GM18861 (cell line): ENCODE data around the gene KBTBD12.
"Not testable (repeated sequence)": the region's sequence is repeated elsewhere in the genome, so short reads cannot be mapped to it uniquely, and the experiment has no call there.

Experiments used
- ATAC-seq: cut with Tn5 transposase; IDR thresholded peaks from one replicate; pipeline ENCODE4 v1.9.1; 2021; ENCODE audit not compliant: unreplicated experiment

The KBTBD12 gene

DNA sequence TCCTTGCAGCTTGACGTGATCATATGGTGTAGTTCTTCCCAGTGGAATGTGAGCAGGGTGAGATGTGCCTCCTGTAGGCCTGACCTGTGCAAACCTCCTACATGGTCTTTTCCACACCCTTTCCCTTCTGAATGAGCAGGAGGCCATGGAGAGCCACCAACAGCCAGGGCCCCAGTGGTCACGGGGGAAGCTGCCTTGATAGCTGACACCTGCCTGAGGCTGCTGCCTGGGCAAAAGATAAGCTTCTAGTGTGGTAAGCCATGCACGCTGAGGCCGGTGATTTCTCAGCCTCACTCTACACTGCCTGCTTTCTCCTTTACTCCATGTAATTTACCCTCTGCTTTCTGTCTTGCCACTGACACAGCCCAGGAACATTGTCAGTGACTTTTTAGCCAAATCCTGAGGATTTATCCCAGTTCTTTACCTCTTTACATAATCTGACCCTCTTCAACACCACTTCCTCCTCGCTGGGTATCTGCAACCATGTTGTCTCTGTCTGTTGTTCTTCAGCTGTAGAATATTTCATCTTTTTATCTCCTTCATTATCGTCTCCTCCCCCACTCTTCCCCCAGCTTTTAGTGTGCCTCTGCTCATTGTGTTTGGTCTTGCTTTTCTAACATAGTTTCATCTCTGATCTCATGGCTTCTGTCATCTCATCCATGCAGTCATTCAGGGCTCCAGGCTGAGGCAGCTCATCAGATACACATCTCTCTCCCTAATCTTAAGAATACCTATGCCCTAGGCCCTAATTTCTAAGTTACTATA is 11.2 kb upstream of the KBTBD12 start:
- ATAC-seq, result no peak

DNA sequence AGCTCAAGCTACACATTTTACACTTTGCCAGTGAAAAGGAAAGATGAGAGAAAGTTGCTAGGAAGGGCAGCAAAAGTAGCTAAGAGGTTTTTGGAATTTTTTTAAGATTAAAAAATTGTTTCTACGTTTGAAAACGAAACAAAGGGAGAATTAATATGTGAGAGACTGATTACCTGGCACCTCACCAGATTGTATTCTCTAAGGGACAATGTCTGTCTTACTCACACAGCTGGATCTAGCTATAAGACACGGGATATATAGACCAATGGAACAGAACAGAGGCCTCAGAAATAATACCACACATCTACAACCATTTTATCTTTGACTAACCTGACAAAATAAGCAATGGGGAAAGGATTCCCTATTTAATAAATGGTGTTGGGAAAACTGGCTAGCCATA is 9.5 kb upstream of the KBTBD12 start:
- no peak for ATAC-seq

DNA sequence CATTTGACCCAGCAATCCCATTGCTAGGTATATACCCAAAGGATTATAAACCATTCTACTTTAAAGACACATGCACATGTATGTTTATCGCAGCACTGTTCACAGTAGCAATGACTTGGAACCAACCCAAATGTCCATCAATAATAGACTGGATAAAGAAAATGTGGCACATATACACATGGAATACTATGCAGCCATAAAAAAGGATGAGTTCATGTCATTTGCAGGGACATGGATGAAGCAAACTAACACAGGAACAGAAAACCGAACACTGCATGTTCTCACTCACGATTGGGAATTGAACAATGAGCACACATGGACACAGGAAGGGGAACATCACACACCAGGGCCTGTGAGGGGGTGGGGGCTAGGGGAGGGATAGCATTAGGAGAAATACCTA is 8.4 kb upstream of the KBTBD12 start:
- not testable (repeated sequence) for ATAC-seq

DNA sequence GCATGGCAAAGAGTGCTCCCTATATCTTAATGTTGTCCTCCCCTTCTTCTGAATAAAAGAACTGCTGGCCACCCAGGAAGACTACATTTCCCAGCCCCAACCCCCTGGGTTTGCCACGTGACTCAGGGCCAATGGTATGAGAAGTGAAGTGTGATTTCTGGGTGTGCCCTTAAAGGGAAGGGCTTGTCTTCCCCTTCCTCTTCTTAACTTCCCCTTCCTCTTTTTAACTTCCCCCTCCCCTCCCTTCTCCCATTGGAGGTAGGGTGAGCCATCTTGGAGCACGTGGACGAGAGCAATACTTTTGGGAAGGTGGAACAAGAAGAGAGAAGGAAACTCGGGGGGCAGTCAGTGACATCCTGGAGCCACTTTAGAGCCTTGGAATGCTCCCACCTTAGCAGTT is 6.8 kb upstream of the KBTBD12 start:
- ATAC-seq, result no peak

DNA sequence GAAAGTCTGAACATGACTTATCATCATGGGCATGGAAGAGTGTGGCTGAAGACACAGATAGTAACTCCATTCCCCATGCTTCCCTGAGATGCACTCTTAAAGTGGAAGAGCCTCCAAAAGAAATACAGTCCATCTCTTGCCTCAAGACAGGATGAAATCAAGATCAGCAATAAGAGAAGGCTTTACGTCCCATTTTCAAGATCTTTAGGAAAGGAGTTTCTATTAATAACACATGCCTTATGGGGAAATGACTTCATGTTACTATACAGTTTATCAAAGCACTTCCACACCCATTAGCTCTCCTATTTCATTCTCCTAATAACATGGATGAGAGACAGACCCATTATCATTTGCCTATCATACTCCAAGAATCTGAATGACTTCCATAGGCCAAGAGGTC is 6.1 kb upstream of the KBTBD12 start:
- no peak for ATAC-seq

DNA sequence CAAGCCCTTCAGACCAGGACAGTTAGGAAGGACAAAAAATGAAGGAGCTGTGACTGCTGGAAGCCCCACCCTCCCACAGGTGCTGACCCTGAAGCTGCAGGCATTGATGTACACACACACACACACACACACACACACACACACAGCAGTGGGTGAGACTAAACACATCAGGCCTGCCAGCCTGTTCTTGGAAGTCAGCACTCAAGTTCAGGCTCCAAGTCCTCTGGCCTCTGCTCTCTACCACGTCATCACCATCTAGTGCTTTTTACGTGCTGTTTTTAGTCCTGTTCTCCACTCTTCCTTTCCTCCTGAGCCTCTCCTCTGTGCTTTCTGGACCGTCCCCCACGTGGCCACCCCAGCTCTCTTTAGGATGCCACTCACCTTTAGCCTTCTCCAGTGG is 5.4 kb upstream of the KBTBD12 start:
- no peak for ATAC-seq

DNA sequence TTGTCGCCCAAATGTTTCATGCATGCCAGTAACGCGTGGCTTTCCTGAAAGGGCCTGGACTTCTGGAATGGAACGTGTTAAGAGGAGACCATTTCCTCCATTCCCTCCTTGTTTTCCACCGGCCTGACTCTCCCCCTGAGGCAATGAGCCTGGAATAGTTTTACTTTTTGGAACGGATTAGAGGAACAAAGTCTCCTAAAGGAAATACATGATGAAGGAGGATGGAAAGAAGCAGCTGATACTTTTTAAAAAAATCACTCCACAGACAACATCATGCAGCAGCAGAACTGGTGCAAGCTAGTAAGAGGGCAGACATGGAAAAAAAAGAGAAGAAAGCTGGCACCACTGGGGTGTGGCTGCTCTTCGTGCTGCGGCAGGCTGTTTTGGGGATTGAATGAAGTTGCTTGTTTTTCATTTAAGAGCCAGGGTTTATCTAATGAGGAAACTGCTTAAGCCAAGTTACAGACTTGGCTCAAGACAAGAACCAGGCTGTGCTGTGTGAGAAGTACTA is 3.6 kb upstream of the KBTBD12 start:
- ATAC-seq, result no peak

DNA sequence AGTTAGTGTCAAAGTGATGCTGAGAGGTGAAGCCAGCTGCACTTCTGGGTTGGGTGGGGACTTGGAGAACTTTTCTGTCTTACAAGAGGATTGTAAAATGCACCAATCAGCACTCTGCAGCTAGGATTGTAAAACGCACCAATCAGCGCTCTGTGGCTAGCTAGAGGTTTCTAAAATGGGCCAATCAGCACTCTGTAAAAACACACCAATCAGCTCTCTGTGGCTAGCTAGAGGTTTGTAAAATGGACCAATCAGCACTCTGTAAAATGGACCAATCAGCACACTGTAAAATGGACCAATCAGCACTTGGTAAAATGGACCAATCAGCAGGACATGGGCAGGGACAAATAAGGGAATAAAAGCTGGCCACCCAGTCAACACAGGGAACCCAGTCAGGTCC is 1.2 kb upstream of the KBTBD12 start:
- ATAC-seq, result not testable (repeated sequence)

DNA sequence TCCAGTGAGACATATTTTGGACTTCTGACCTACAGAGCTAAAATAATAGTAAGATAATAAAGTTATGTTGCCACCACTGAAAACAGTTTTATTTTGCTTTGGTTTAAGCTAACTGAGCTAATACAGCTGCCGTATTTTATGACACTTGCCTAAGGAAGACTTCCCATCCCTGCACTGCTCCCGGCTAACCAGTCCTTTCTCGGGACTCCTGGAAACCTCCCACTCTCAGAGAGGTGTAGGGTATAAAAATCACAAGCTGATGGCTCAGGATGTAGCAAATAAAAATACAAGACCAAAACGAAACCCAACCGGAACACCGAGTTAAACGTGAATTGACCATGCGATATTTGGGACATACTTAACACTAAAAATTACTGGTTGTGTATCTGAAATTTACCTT is 448 bp upstream of the KBTBD12 start:
- ATAC-seq, result no peak

DNA sequence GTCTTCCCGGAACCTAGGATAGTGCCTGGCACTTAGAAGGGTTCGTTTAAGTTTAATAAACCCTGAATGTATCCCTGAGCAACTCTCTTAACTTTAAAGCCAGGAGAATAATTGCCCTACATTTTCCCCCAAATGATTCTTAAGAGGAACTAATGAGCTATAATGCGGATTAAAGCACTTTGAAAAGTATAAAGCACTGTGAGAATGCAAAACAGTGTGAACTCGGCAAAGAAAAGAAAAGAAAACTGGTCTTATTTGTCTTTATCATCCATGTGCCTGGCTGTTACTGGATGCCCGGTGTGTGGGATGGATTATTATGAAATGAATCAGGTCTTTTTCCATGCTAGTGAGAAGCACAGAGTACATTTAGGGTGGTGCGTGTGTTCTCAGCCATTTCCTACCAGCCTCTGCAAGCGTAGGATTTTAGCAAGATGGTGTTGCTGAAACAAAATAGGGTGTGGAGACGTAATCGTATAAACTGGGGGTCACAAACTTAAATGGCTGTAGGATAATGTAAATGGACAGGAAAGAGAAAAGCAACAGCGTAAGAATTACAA is 983 bp downstream of the KBTBD12 start:
- ATAC-seq, result no peak

DNA sequence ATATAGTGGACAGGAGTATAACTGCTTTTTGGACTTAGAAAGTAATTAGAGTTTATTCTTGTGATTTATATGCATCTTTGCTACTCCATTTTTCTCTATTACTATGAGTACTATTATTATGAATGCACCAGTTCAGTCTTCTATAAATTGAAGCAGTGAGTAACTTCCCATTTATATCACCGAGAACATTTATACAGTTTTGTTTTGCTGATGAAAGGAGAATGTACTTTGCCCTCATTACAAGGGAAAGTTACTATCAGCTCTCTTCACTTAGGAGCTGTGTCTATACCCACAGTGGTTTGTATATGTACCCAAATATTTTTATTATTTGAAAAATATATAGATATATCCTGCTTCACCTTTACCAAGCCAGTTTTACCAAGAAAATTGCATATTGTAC is 5.7 kb downstream of the KBTBD12 start:
- ATAC-seq, result no peak

DNA sequence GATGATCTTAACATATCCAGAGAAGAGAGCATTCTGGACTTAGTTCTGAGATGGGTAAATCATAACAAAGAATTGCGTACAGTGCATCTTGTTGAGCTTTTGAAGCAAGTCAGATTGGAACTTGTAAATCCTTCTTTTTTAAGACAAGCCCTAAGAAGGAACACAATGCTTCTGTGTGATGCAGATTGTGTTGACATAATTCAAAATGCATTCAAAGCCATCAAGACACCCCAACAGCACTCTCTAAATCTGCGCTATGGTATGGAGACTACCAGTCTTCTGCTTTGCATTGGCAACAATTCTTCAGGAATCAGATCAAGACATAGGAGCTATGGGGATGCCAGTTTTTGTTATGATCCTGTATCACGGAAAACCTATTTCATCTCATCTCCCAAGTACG is 8.6 kb downstream of the KBTBD12 start:
- ATAC-seq, result no peak

DNA sequence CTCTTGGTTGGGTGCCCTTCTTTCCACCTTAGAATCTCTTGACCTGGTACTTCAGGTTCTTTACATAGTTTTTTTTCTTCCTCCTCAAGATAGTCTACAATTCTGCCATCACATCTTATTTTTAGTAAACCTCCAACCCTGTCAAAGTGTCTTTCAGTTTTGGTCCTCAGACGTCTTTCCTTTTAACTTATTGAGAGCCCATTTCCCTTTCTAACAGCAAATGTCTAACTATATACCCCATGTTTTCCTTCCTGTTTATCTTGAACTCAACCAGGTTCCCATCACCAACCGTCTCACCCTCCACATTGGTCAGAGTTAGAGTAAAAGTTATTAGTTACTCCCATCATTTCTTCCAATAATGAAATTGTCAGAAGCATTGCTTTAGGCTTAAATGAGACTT is 10.4 kb downstream of the KBTBD12 start:
- ATAC-seq, result no peak

DNA sequence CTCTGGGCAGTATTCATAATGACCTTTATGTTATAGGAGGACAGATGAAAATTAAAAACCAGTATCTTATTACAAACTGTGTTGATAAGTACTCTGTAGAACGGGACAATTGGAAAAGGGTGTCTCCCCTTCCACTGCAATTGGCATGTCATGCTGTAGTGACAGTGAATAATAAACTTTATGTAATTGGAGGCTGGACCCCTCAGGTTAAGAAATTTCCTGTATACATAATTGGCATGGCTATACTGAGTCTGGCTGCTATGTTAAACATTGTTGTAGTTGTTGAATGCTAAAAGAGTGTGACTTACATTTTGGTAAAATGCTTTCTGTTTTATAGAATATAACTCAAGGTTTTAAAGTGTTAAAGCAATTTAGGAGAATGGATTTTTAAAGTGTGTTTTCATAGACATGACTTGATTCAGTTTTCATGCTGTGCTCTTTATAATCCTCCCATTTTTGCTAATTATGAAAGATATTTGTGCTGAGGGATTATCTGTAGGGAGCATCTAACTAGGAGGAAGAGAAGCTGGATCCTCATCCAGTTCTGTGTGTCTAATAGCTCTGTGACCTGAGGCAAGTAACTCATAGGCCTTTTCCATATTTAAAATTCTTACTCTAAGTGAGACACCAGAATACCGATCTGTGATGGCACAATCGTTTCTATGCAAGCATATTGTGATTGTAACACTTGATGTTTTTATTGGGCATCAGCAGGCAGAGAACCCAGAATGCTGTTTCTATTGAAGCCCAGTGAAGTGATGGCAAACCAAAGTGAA is 13.0 kb downstream of the KBTBD12 start:
- no peak for ATAC-seq

DNA sequence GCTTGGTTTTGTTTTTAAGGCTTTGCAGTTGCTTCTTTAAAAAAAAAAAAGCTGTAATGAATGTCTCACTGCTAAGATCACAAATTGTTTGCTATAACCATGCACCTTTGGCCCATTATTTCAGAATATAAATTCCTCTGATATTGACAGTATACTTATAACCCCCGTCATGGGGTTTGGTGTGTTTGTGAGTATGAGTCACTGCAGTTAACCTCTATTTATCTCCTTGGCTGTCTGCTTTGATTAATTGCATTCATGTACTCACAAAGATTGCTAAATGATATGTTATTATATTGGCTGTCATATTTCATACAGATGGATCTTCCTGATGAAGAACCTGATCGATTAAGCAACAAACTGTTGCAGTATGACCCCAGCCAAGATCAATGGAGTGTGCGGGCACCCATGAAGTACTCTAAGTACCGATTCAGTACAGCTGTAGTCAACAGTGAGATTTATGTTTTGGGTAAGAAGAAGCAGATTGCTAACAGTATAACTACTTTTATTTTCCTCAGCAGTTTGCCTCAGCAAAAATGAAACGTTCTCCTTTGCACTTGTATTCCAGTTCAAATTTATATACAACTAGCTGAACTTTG is 14.9 kb downstream of the KBTBD12 start:
- ATAC-seq, result no peak

DNA sequence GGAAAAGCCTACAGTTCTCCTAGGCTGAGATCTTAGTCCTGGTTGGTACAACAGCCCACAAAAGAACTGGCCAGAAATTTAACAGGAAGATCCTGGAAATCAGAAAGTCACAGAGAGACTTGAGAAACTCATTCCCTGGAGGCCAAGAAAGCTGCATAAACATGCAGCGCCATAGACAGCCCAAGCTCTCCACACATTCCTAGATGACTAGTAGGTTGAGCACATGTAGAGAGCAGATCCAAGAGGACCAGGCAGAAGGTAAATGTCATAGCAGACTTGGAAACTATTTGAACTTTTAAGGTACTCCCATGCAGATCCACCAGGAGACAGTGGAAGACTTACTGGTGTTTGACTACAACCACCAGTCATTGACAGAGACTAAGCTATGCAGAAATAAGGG is 18.4 kb downstream of the KBTBD12 start:
- no peak for ATAC-seq

DNA sequence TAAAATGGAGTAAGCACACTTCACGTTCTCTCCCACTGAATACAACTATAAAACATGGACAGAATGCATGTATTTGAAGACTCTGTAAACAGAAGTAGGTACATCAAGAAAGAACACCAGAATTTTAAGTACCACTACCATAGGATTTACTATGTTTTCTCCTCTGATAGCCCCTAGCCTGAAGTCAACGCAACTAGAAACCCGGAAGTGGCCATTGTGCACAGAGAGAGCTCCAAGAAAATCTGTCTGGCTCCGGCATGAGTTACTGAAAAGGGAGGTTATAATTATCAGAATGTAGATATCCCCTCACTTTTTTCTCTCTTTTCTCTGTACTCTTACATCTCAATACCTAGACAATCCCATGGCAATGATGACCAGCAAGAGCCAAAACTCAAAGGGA is 23.8 kb downstream of the KBTBD12 start:
- no peak for ATAC-seq

DNA sequence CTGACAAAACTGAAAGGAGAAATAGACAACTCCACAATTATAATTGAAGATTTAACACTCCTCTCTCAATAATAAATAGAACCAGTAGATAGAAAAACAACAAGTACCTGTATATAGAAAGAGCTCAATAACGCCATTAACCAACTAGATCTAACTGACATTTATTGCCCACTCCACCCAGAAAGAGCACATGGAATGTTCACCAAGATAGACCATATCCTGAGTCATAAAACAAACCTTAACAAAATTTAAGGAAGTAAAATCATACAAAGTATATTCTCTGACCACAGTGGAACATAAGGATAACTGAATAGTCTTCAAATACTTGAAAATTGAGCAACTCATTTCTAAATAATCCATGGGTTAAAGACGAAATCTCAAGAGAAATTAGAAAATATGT is 25.1 kb downstream of the KBTBD12 start:
- ATAC-seq, result no peak

DNA sequence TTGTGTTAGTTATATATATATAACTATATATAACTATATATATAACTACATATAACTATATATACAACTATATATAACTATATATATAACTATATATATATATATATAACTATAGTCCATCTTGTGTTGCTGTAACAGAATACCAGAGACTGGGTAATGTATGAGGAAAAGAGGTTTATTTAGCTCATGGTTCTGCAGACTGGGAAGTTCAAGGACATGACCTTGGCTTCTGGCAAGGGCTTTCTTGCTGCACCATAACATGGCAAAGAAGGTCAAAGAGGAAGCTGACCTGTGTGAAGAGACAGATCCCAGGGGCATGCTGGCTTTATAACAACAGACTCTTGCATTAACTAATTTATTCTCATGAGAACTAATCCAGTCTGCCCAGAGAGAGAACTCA is 27.6 kb downstream of the KBTBD12 start:
- no peak for ATAC-seq

DNA sequence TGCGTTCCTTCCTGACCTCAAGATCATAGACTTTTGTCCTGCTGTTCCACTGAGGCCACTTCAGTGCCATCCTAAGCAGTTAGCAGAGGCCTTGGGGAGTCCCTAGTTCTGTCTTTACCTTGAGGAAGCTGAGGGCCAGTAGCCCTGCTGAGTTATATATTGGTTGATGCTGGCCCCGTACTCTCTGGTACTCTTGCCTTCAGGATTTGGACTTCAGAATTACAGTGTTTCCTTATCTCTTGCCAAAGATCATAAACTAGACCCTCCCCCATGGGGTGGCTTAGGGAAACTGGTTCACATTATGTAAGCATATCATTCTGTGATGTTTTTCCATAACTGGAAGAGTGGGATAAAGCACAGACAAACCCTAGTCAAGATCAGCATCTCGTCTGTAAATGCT is 33.2 kb downstream of the KBTBD12 start:
- no peak for ATAC-seq

DNA sequence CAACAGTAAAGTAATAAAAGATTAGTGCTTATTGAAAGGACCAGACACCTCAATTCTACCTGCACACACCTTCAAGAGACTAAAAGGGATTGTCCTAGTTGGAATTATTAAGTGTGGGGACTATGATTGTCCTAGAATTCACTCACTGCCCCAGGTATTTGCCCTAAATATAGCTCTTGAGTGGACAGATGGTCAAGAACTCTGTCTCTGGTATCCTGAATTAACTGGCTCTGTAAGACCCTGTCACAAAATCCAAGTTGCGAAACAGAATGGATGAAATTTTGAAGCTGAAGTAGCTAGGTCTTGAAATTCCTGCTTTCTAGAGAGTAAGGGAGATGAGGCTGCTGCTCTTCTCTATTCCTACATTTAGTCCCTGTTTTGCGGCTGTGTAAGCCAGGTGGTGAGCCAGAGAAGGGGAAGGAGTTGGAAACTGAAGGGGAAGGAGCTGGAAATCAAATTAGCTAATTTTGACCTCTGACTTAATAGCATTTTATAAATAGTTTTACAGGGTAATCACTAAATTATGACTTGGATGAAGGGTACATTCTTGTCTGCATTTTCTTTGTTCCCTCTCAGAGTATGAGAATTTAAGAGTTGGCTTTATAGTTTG is 34.5 kb downstream of the KBTBD12 start:
- ATAC-seq, result no peak
